ENCODE data around the gene SCAMP1. TPM values are rescaled to one million over a fixed set of nuclear protein-coding genes. Genes with fewer than 3 reads are reported as not detected.

The SCAMP1 gene
- polyA plus RNA-seq, 3 donors: 5.4 to 52.4 (median 47.8) TPM

DNA sequence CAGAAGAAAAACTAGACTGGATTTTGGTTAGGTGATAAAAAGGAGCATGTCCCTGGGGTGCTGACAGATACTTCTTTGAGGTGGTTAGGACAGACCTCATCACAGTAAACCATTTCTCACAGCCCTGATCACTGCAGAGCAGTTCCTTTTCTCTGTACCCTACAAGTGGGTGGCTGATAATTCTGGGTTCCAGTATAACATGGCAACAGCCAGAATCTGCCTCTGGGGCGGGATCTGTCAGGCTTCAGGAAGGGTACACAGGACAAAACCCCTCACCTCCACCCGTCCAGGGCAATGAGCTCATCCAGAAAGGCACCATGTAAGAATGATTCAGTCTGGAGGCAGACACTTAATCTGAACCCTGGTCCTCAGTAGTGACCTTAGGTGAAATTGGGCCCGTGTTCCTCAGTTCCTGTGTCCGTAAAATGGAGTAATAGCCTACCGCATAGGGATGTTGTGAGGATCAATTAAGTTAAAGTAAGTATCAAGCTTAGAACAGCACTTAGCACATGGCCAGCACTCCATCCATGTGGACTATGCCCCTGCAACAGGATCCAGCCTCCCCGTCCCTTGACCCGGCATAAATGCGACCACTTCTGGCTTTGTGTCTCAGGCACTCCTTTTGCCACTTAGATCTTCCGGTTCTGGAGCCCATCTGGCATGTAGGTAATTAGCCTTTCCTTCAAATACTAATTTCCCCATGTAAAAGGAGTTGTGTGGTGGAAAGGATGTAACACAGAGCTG is 159.0 kb downstream of the SCAMP1 start:
- peaks cover 0 to 3% (median 2%) of the 10 kb centered on the region in 3 donors for H3K27me3 Mint-ChIP-seq (ENCODE audit: low read depth in 3 of 3)
- Histone ChIP-seq H3K4me2 (replicated peaks; ENCODE audit: extremely low read depth, low read length, poor library complexity, severe bottlenecking) (no peak overlapping the region), H3K9me3 (replicated peaks in 1 of 2; ENCODE audit: control insufficient read depth in 1 of 2, insufficient read depth in 1 of 2, low read length in 2 of 2) (no peaks in the 10 kb centered on the region), H3K36me3 (replicated peaks in 1 of 2; ENCODE audit: control insufficient read depth in 1 of 2, insufficient read depth in 2 of 2, low read length in 2 of 2) (no peaks in the 10 kb centered on the region), H3K9ac (ENCODE audit: insufficient read depth, low read length, poor library complexity, severe bottlenecking) (no peak overlapping the region), H4K20me1 (ENCODE audit: insufficient read depth, low read length) (no peaks in the 10 kb centered on the region), H3K27ac (ENCODE audit: low read depth in 1 of 2, low read length in 2 of 2) (no peak overlapping the region), H3K27me3 (ENCODE audit: control insufficient read depth in 2 of 2, insufficient read depth in 2 of 2, low read length in 2 of 2) (no peaks in the 10 kb centered on the region), H3K4me1 (ENCODE audit: control insufficient read depth in 1 of 2, insufficient read depth in 2 of 2, low read length in 2 of 2) (no peaks in the 10 kb centered on the region), H2AFZ (ENCODE audit: insufficient read depth, low read depth, low read length, poor library complexity, severe bottlenecking) (no peak overlapping the region), H3K79me2 (ENCODE audit: insufficient read depth, low read length) (no peaks in the 10 kb centered on the region), H3K4me3 (replicated peaks in 1 of 3; ENCODE audit: low read depth in 2 of 3, low read length in 3 of 3) (no peak overlapping the region)
- H3K4me3 Mint-ChIP-seq: no peak overlapping the region
- H3K36me3 Mint-ChIP-seq: peaks cover 13 to 27% of the 10 kb centered on the region in 2 donors
- no peak for DNase-seq
- peaks cover 3% of the 10 kb centered on the region for H3K4me1 Mint-ChIP-seq
- H3K9me3 Mint-ChIP-seq: no peaks in the 10 kb centered on the region
- TF ChIP-seq, protein P1, sequence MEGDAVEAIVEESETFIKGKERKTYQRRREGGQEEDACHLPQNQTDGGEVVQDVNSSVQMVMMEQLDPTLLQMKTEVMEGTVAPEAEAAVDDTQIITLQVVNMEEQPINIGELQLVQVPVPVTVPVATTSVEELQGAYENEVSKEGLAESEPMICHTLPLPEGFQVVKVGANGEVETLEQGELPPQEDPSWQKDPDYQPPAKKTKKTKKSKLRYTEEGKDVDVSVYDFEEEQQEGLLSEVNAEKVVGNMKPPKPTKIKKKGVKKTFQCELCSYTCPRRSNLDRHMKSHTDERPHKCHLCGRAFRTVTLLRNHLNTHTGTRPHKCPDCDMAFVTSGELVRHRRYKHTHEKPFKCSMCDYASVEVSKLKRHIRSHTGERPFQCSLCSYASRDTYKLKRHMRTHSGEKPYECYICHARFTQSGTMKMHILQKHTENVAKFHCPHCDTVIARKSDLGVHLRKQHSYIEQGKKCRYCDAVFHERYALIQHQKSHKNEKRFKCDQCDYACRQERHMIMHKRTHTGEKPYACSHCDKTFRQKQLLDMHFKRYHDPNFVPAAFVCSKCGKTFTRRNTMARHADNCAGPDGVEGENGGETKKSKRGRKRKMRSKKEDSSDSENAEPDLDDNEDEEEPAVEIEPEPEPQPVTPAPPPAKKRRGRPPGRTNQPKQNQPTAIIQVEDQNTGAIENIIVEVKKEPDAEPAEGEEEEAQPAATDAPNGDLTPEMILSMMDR (IDR thresholded peaks at IDR 0.05): no peak
- H3K27ac Mint-ChIP-seq: no peak overlapping the region
- intact Hi-C loops (cut with micrococcal nuclease): no loop called here
- WGBS (ENCODE audit: insufficient coverage): 100% methylated on average over 2 of the region's 9 CpGs

GRCh38 chr5:78521455-78521854 is 161.0 kb downstream of the SCAMP1 start:
- no peak overlapping the region for H3K4me3 ChIP-seq (replicated peaks in 1 of 3; ENCODE audit: low read depth in 2 of 3, low read length in 3 of 3)
- H3K9ac ChIP-seq (ENCODE audit: insufficient read depth, low read length, poor library complexity, severe bottlenecking): no peak overlapping the region
- TF ChIP-seq, protein P1 (IDR thresholded peaks at IDR 0.05): no peak
- WGBS (ENCODE audit: insufficient coverage): no CpG with 5 or more reads among the region's 2 CpGs
- peaks cover 2 to 5% of the 10 kb centered on the region in 2 donors for H3K4me1 ChIP-seq (ENCODE audit: control insufficient read depth in 1 of 2, insufficient read depth in 2 of 2, low read length in 2 of 2)
- intact Hi-C loops (cut with micrococcal nuclease): no loop called here
- no peaks in the 10 kb centered on the region for H3K9me3 Mint-ChIP-seq
- H3K36me3 Mint-ChIP-seq: peaks cover 13 to 32% of the 10 kb centered on the region in 2 donors
- no peaks in the 10 kb centered on the region for H3K79me2 ChIP-seq (ENCODE audit: insufficient read depth, low read length)
- H3K27me3 Mint-ChIP-seq (ENCODE audit: low read depth in 3 of 3): peaks cover 0 to 3% (median 2%) of the 10 kb centered on the region in 3 donors
- no peaks in the 10 kb centered on the region for H4K20me1 ChIP-seq (ENCODE audit: insufficient read depth, low read length)
- no peaks in the 10 kb centered on the region for H3K36me3 ChIP-seq (replicated peaks in 1 of 2; ENCODE audit: control insufficient read depth in 1 of 2, insufficient read depth in 2 of 2, low read length in 2 of 2)
- no peak overlapping the region for H3K27ac ChIP-seq (ENCODE audit: low read depth in 1 of 2, low read length in 2 of 2)
- no peaks in the 10 kb centered on the region for H3K9me3 ChIP-seq (replicated peaks in 1 of 2; ENCODE audit: control insufficient read depth in 1 of 2, insufficient read depth in 1 of 2, low read length in 2 of 2)
- no peak overlapping the region for H2AFZ ChIP-seq (ENCODE audit: insufficient read depth, low read depth, low read length, poor library complexity, severe bottlenecking)
- no peak overlapping the region for H3K4me2 ChIP-seq (replicated peaks; ENCODE audit: extremely low read depth, low read length, poor library complexity, severe bottlenecking)
- no peak overlapping the region for H3K4me3 Mint-ChIP-seq
- no peak for DNase-seq
- no peaks in the 10 kb centered on the region for H3K27me3 ChIP-seq (ENCODE audit: control insufficient read depth in 2 of 2, insufficient read depth in 2 of 2, low read length in 2 of 2)
- no peak overlapping the region for H3K27ac Mint-ChIP-seq
- peaks cover 14% of the 10 kb centered on the region for H3K4me1 Mint-ChIP-seq

Measured in CD14-positive monocyte (primary cell).